Measurements from ENCODE around the gene ABCB1.

Gene ABCB1

GRCh38 chr7:87517136-87517815, 83.4 kb downstream of the ABCB1 start:
- H3K9me3 Mint-ChIP-seq, result no peaks in the 10 kb centered on the region
- H3K27me3 Mint-ChIP-seq (ENCODE audit: low read depth), result no peaks in the 10 kb centered on the region
- H3K27ac Mint-ChIP-seq, result no peak overlapping the region
- H3K4me3 Mint-ChIP-seq, result no peak overlapping the region
- H3K4me1 Mint-ChIP-seq (ENCODE audit: low read depth), result no peaks in the 10 kb centered on the region
- H3K36me3 Mint-ChIP-seq (ENCODE audit: low read depth), result no peaks in the 10 kb centered on the region

- Mint-ChIP-seq H3K27ac (no peak overlapping the region), H3K4me3 (no peak overlapping the region), H3K36me3 (ENCODE audit: low read depth) (no peaks in the 10 kb centered on the region), H3K27me3 (ENCODE audit: low read depth) (no peaks in the 10 kb centered on the region), H3K9me3 (no peaks in the 10 kb centered on the region), H3K4me1 (ENCODE audit: low read depth) (peaks cover 9% of the 10 kb centered on the region)
These were observed 86.8 kb downstream of the ABCB1 start for GRCh38 chr7:87513735-87514335.

GRCh38 chr7:87512906-87513305, 87.8 kb downstream of the ABCB1 start:
- no peak overlapping the region for H3K27ac Mint-ChIP-seq
- no peaks in the 10 kb centered on the region for H3K36me3 Mint-ChIP-seq (ENCODE audit: low read depth)
- H3K4me3 Mint-ChIP-seq, result no peak overlapping the region
- H3K27me3 Mint-ChIP-seq (ENCODE audit: low read depth), result no peaks in the 10 kb centered on the region
- no peaks in the 10 kb centered on the region for H3K9me3 Mint-ChIP-seq
- peaks cover 11% of the 10 kb centered on the region for H3K4me1 Mint-ChIP-seq (ENCODE audit: low read depth)

- Mint-ChIP-seq H3K4me1 (ENCODE audit: low read depth) (peaks cover 11% of the 10 kb centered on the region), H3K36me3 (ENCODE audit: low read depth) (no peaks in the 10 kb centered on the region), H3K9me3 (no peaks in the 10 kb centered on the region), H3K27me3 (ENCODE audit: low read depth) (no peaks in the 10 kb centered on the region), H3K4me3 (no peak overlapping the region), H3K27ac (no peak overlapping the region)
These were observed 89.2 kb downstream of the ABCB1 start for GRCh38 chr7:87511510-87511909.

GRCh38 chr7:87510411-87510875, 90.2 kb downstream of the ABCB1 start:
- Mint-ChIP-seq H3K9me3 (no peaks in the 10 kb centered on the region), H3K27ac (no peak overlapping the region), H3K27me3 (ENCODE audit: low read depth) (no peaks in the 10 kb centered on the region), H3K36me3 (ENCODE audit: low read depth) (no peaks in the 10 kb centered on the region), H3K4me1 (ENCODE audit: low read depth) (peaks cover 18% of the 10 kb centered on the region), H3K4me3 (no peak overlapping the region)

- Mint-ChIP-seq H3K27ac (no peak overlapping the region), H3K9me3 (no peaks in the 10 kb centered on the region), H3K36me3 (ENCODE audit: low read depth) (no peaks in the 10 kb centered on the region), H3K4me1 (ENCODE audit: low read depth) (peaks cover 18% of the 10 kb centered on the region), H3K27me3 (ENCODE audit: low read depth) (no peaks in the 10 kb centered on the region), H3K4me3 (no peak overlapping the region)
These were observed 93.2 kb downstream of the ABCB1 start for GRCh38 chr7:87507446-87507845.

- H3K27me3 Mint-ChIP-seq (ENCODE audit: low read depth), result no peaks in the 10 kb centered on the region
- no peaks in the 10 kb centered on the region for H3K36me3 Mint-ChIP-seq (ENCODE audit: low read depth)
- H3K4me3 Mint-ChIP-seq, result peak overlapping the region; percentile 23
- H3K4me1 Mint-ChIP-seq (ENCODE audit: low read depth), result peaks cover 18% of the 10 kb centered on the region
- H3K9me3 Mint-ChIP-seq, result no peaks in the 10 kb centered on the region
- H3K27ac Mint-ChIP-seq, result no peak overlapping the region
These were observed 94.2 kb downstream of the ABCB1 start for GRCh38 chr7:87506246-87507180.

GRCh38 chr7:87505557-87506245, 95.0 kb downstream of the ABCB1 start:
- Mint-ChIP-seq H3K36me3 (ENCODE audit: low read depth) (no peaks in the 10 kb centered on the region), H3K27me3 (ENCODE audit: low read depth) (no peaks in the 10 kb centered on the region), H3K4me3 (peak overlapping the region; percentile 23), H3K27ac (no peak overlapping the region), H3K9me3 (no peaks in the 10 kb centered on the region), H3K4me1 (ENCODE audit: low read depth) (peaks cover 15% of the 10 kb centered on the region)

- no peak overlapping the region for H3K27ac Mint-ChIP-seq
- no peak overlapping the region for H3K4me3 Mint-ChIP-seq
- peaks cover 12% of the 10 kb centered on the region for H3K4me1 Mint-ChIP-seq (ENCODE audit: low read depth)
- no peaks in the 10 kb centered on the region for H3K27me3 Mint-ChIP-seq (ENCODE audit: low read depth)
- no peaks in the 10 kb centered on the region for H3K36me3 Mint-ChIP-seq (ENCODE audit: low read depth)
- H3K9me3 Mint-ChIP-seq, result no peaks in the 10 kb centered on the region
These were observed 95.6 kb downstream of the ABCB1 start for GRCh38 chr7:87505122-87505521.

- H3K4me3 Mint-ChIP-seq, result no peak overlapping the region
These were observed 101.2 kb downstream of the ABCB1 start for GRCh38 chr7:87499494-87499893.

GRCh38 chr7:87498893-87499292, 101.8 kb downstream of the ABCB1 start:
- H3K36me3 Mint-ChIP-seq (ENCODE audit: low read depth), result no peaks in the 10 kb centered on the region
- no peaks in the 10 kb centered on the region for H3K9me3 Mint-ChIP-seq
- H3K4me1 Mint-ChIP-seq (ENCODE audit: low read depth), result no peaks in the 10 kb centered on the region
- H3K27ac Mint-ChIP-seq, result no peak overlapping the region
- no peak overlapping the region for H3K4me3 Mint-ChIP-seq
- peaks cover 8% of the 10 kb centered on the region for H3K27me3 Mint-ChIP-seq (ENCODE audit: low read depth)

More at GRCh38 chr7:87499494-87499893, 101.2 kb downstream of the ABCB1 start:
- Mint-ChIP-seq H3K9me3 (no peaks in the 10 kb centered on the region), H3K27me3 (ENCODE audit: low read depth) (peaks cover 8% of the 10 kb centered on the region), H3K36me3 (ENCODE audit: low read depth) (no peaks in the 10 kb centered on the region), H3K4me1 (ENCODE audit: low read depth) (no peaks in the 10 kb centered on the region), H3K27ac (no peak overlapping the region)

- no peaks in the 10 kb centered on the region for H3K9me3 Mint-ChIP-seq
- no peaks in the 10 kb centered on the region for H3K36me3 Mint-ChIP-seq (ENCODE audit: low read depth)
- H3K27ac Mint-ChIP-seq, result no peak overlapping the region
- peaks cover 8% of the 10 kb centered on the region for H3K27me3 Mint-ChIP-seq (ENCODE audit: low read depth)
- no peak overlapping the region for H3K4me3 Mint-ChIP-seq
- no peaks in the 10 kb centered on the region for H3K4me1 Mint-ChIP-seq (ENCODE audit: low read depth)
These were observed 103.2 kb downstream of the ABCB1 start for GRCh38 chr7:87497482-87497881.

- no peak overlapping the region for H3K27ac Mint-ChIP-seq
- H3K4me3 Mint-ChIP-seq, result no peak overlapping the region
- no peaks in the 10 kb centered on the region for H3K36me3 Mint-ChIP-seq (ENCODE audit: low read depth)
- H3K9me3 Mint-ChIP-seq, result no peaks in the 10 kb centered on the region
- peaks cover 8% of the 10 kb centered on the region for H3K27me3 Mint-ChIP-seq (ENCODE audit: low read depth)
- H3K4me1 Mint-ChIP-seq (ENCODE audit: low read depth), result no peaks in the 10 kb centered on the region
These were observed 105.3 kb downstream of the ABCB1 start for GRCh38 chr7:87495366-87495765.

- H3K27ac Mint-ChIP-seq, result no peak overlapping the region
- H3K4me3 Mint-ChIP-seq, result no peak overlapping the region
These were observed 106.2 kb downstream of the ABCB1 start for GRCh38 chr7:87494454-87494853.

More at GRCh38 chr7:87494454-87494853, 106.2 kb downstream of the ABCB1 start:
- peaks cover 8% of the 10 kb centered on the region for H3K27me3 Mint-ChIP-seq (ENCODE audit: low read depth)
- H3K4me1 Mint-ChIP-seq (ENCODE audit: low read depth), result no peaks in the 10 kb centered on the region
- no peaks in the 10 kb centered on the region for H3K9me3 Mint-ChIP-seq
- H3K36me3 Mint-ChIP-seq (ENCODE audit: low read depth), result no peaks in the 10 kb centered on the region
